SU-DHL-6 (cell line): Measurements from ENCODE around the gene SSR3.

Experiments
- H2AFZ ChIP-seq: fragments of 200-600 bp; sonication (generic); 2 replicates; pipeline ENCODE4 v1.6.1; 2014; ENCODE audit warnings: low read depth, mild to moderate bottlenecking, moderate library complexity, mixed read lengths, antibody characterized with exemption, low read length; ENCODE audit not compliant: severe bottlenecking
- H3F3A ChIP-seq: fragments of 200-600 bp; shearing (Covaris generic); 2 replicates; pipeline ENCODE4 v1.6.0; 2016; ENCODE audit warnings: antibody characterized with exemption, mild to moderate bottlenecking; ENCODE audit not compliant: insufficient read depth
- H3K27ac ChIP-seq: fragments of 200-600 bp; sonication (generic); 2 replicates; pipeline ENCODE4 v1.5.1; 2016; ENCODE audit warnings: low read depth, mild to moderate bottlenecking, low read length, moderate library complexity, mixed read lengths
- H3K27me3 ChIP-seq: fragments of 200-600 bp; sonication (generic), shearing (Covaris generic); 2 replicates; pipeline ENCODE4 v1.6.0; 2014; ENCODE audit warnings: mild to moderate bottlenecking, low read length
- H3K36me3 ChIP-seq: fragments of 200-600 bp; sonication (generic); 2 replicates; pipeline ENCODE4 v1.6.1; 2014; ENCODE audit warnings: mild to moderate bottlenecking, low read length, mixed read lengths
- H3K4me2 ChIP-seq: fragments of 300-600, 200-600 bp; shearing (Covaris generic), sonication (generic); 2 replicates; pipeline ENCODE4 v1.6.0; 2014; ENCODE audit warnings: low read length, low read depth, mild to moderate bottlenecking; ENCODE audit not compliant: poor library complexity, severe bottlenecking
- H3K4me3 ChIP-seq: fragments of 200-600 bp; sonication (generic); 2 replicates; pipeline ENCODE4 v1.5.1; 2014; ENCODE audit warnings: antibody characterized with exemption, low read length, mild to moderate bottlenecking, mixed read lengths; ENCODE audit not compliant: insufficient read depth, poor library complexity, severe bottlenecking
- H3K79me2 ChIP-seq: fragments of 200-600 bp; sonication (generic); 2 replicates; pipeline ENCODE4 v1.6.1; 2014; ENCODE audit warnings: mild to moderate bottlenecking, low read length, moderate library complexity; ENCODE audit not compliant: insufficient read depth
- H3K9ac ChIP-seq: fragments of 200-600 bp; sonication (generic); 2 replicates; pipeline ENCODE4 v1.7.0; 2014; ENCODE audit warnings: mild to moderate bottlenecking, low read length
- H3K9me2 ChIP-seq: fragments of 200-600 bp; sonication (generic); replicated peaks from 2 replicates; pipeline ENCODE4 v1.6.1; 2014; ENCODE audit warnings: low read length; ENCODE audit not compliant: insufficient read depth
- H3K9me3 ChIP-seq: fragments of 200-600 bp; sonication (generic); 2 replicates; pipeline ENCODE4 v1.6.1; 2014; ENCODE audit warnings: low read length, mixed read lengths; ENCODE audit not compliant: insufficient read depth
- H4K20me1 ChIP-seq: fragments of 200-600 bp; sonication (generic); 2 replicates; pipeline ENCODE4 v1.6.1; 2014; ENCODE audit warnings: low read depth, mild to moderate bottlenecking, antibody characterized with exemption, low read length, moderate library complexity, mixed read lengths
- EZH2phosphoT487 ChIP-seq: fragments of 200-600 bp; sonication (generic), shearing (Covaris generic); conservative IDR thresholded peaks from 2 replicates; pipeline ENCODE4 v1.6.1; 2018; ENCODE audit warnings: mild to moderate bottlenecking, antibody characterized with exemption, low read length, moderate library complexity, mixed read lengths
- TF ChIP-seq, protein P1 (sequence below): fragments of 200-600 bp; sonication (generic); IDR thresholded peaks from one replicate; pipeline ENCODE4 v1.5.1; 2017; ENCODE audit warnings: antibody characterized with exemption, mild to moderate bottlenecking, low read length, moderate library complexity; ENCODE audit not compliant: insufficient read depth, poor library complexity, severe bottlenecking

The SSR3 gene

DNA sequence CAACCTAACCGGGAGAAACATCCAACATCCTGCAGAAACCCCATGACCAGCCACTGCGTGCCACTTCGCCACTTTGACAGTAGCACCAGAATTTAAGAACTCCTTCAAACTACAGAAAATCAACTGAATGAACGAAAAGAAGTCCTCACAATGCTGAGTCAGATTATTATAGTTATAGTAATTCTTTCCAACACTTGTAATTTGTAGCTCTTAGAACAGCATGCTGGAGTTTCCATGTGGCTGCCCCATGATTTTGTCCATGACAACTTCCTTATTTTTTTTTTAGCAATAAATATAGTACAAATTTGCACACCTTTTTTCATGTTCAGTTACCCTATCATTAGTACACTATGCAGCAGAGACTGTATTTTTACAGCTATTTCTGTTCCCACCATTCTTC lies 26.1 kb upstream of the SSR3 start:
- H3K9me2 ChIP-seq: no peaks in the 10 kb centered on the region
- H3K9ac ChIP-seq: no peak overlapping the region
- no peaks in the 10 kb centered on the region for H4K20me1 ChIP-seq
- no peaks in the 10 kb centered on the region for H3F3A ChIP-seq
- no peaks in the 10 kb centered on the region for H3K27me3 ChIP-seq
- no peaks in the 10 kb centered on the region for H3K79me2 ChIP-seq
- H2AFZ ChIP-seq: no peak overlapping the region
- no peaks in the 10 kb centered on the region for H3K36me3 ChIP-seq
- H3K4me3 ChIP-seq: no peak overlapping the region
- no peak overlapping the region for H3K27ac ChIP-seq
- no peak overlapping the region for H3K4me2 ChIP-seq
- TF ChIP-seq EZH2phosphoT487: no peak
- TF ChIP-seq, protein P1, sequence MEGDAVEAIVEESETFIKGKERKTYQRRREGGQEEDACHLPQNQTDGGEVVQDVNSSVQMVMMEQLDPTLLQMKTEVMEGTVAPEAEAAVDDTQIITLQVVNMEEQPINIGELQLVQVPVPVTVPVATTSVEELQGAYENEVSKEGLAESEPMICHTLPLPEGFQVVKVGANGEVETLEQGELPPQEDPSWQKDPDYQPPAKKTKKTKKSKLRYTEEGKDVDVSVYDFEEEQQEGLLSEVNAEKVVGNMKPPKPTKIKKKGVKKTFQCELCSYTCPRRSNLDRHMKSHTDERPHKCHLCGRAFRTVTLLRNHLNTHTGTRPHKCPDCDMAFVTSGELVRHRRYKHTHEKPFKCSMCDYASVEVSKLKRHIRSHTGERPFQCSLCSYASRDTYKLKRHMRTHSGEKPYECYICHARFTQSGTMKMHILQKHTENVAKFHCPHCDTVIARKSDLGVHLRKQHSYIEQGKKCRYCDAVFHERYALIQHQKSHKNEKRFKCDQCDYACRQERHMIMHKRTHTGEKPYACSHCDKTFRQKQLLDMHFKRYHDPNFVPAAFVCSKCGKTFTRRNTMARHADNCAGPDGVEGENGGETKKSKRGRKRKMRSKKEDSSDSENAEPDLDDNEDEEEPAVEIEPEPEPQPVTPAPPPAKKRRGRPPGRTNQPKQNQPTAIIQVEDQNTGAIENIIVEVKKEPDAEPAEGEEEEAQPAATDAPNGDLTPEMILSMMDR: no peak
- no peaks in the 10 kb centered on the region for H3K9me3 ChIP-seq

DNA sequence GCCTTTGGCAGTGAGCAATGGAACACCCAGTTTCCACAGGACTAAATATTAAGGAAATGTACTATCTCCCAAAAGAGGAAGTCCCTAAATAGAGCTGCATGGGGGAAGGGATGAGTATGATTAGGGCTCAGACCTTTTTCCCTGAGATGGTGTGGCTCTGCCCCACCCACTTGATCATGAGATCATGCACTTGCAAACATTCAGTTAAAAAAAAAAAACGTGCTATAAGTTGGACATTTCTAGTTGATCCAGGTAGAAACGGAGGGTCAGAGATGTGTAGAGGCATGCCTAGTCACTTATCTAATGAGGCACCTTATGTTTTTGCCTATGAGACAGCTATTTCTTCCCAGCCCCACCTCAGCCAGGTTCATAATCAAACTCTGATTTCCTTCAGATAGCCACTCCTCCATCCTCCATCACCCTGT lies 24.5 kb upstream of the SSR3 start:
- Histone ChIP-seq H3F3A (no peaks in the 10 kb centered on the region), H3K79me2 (no peaks in the 10 kb centered on the region), H2AFZ (no peak overlapping the region), H3K9me3 (no peaks in the 10 kb centered on the region), H3K4me3 (no peak overlapping the region), H3K4me2 (no peak overlapping the region), H3K27me3 (no peaks in the 10 kb centered on the region), H3K9me2 (no peaks in the 10 kb centered on the region), H3K9ac (no peak overlapping the region), H3K36me3 (no peaks in the 10 kb centered on the region), H4K20me1 (no peaks in the 10 kb centered on the region), H3K27ac (no peak overlapping the region)
- TF ChIP-seq EZH2phosphoT487: no peak
- TF ChIP-seq, protein P1: no peak

DNA sequence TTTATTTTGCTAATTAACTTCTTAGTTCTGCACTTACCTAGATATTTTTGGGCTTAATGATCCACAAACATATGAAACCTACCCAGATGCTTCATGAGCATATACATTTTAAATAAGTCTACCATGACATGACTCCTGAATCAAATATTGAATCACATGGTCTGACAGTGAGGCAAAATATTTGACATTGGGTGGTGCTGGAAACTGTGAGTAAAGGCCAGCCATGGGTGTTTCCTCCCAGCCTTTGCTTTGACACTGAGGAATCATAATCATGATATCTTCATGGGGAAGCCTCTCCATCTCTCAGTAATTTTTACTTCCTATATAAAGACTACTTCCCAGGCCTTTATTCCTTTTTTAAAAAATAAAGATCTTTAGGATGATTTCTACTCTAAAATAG lies 22.8 kb upstream of the SSR3 start:
- no peaks in the 10 kb centered on the region for H3K9me3 ChIP-seq
- no peak overlapping the region for H3K4me2 ChIP-seq
- H3K9me2 ChIP-seq: no peaks in the 10 kb centered on the region
- TF ChIP-seq EZH2phosphoT487: no peak
- TF ChIP-seq, protein P1: no peak
- H3K27me3 ChIP-seq: no peaks in the 10 kb centered on the region
- no peaks in the 10 kb centered on the region for H3F3A ChIP-seq
- no peaks in the 10 kb centered on the region for H3K79me2 ChIP-seq
- no peak overlapping the region for H3K9ac ChIP-seq
- no peak overlapping the region for H2AFZ ChIP-seq
- H3K36me3 ChIP-seq: no peaks in the 10 kb centered on the region
- no peak overlapping the region for H3K27ac ChIP-seq
- no peaks in the 10 kb centered on the region for H4K20me1 ChIP-seq
- no peak overlapping the region for H3K4me3 ChIP-seq
